ENCODE measurements around the gene EPAS1.

Gene EPAS1

DNA sequence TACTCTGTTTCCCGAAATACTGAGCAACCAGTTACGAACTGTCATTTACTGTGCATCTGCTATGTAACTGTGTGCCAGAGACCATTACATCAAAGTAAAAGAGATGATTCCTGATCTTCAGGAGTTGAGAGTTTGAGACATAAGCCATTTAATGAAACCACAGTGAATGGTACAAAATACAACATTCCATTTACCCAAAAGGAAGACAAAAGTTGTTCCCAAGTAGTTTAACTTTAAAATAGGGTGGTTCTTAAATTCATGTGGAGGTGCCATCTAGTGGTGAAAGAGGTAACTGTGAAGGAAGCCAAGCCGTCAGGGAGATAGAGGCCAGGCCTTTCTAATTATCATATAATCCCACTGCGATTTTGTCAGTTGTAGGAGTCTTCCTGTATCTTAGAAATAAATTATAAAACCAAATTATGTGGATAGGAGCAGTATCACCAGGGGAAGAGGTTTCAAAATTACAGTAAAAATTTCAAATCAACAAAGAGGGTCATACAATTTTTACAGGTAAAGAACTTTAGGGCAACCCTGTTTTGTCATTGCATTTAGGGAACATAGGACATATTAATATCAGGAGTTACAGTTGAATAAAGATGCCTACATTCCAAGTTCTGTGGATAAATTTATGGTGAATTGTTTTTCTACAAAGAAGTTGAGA is 67.7 kb downstream of the EPAS1 start:
- DNase-seq (ENCODE audit: low read depth in 3 of 3) = no peak

DNA sequence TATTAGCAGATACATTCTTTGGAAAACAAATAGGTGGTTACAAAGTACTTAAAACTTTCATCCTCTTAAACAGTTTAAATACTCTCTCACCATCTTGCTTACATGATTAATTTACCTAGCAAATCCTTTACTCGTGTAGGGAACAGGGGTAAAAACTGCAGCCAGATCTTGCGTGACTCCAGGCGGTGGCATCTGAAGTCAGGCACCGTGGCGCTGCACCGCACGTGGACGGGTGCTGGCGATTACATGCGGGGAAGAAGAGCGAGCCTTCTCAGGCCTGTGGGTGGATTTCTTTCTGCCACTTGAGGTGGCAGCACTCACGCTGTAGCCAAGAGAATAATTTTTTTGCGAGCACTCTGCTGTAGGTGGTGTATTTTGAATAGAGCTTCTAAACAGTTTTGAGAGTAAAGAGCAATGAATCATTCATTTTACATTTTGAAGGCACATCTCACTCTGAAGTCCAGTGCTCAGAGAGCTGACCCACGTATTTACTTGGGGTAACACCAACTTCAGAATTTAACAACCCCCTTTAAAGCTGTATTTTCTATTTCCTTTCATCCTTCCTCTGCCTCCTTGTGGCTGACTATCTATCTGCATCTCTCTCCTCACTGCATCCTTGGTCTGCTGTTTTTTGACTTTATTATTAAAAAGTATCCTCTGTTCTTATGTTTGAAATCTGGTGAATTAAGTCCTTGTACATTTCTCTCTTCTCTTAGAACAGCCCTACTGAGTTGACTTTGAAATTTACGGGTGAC is 68.9 kb downstream of the EPAS1 start:
- no peak for DNase-seq (ENCODE audit: low read depth in 3 of 3)

DNA sequence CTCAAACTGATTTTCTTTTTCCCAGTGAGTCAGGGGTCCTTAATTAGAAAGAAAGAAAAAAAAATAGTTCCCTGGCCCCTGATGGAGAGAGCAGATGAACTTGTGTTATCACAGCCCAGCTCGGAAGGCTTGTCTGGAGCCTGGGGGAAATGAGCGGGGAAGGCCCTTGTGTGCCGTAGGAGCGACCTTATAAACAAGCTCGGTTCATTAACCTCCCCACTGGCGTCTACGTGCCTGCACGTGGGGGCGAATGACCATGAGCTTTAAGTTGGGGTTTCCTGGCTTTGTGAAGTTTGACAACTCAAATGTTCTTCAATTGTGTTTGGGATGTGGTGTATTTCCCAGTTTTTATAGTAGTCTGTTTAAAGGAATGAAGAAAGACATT is 69.5 kb downstream of the EPAS1 start:
- DNase-seq (ENCODE audit: low read depth in 3 of 3) = no peak

DNA sequence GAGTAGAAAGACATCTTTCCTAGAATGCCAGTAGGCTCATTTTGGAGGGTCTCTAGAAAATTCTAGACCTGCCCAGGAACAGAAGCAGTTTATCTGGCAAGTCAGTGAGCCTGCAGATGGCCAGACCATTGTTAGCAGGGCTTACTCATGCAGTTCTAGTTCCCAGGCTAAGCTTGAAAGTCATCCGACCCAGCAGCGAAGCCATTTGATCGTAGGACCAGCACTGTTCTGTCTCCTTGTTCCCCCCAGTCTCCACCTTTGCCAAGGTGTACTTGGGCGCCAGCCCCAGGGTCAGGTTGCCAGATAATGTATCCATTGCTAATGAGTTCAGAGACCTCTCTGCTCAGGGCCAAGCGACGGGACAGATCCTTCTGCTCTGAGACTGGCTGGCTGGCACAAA is 70.1 kb downstream of the EPAS1 start:
- DNase-seq (ENCODE audit: low read depth in 3 of 3) = no peak

DNA sequence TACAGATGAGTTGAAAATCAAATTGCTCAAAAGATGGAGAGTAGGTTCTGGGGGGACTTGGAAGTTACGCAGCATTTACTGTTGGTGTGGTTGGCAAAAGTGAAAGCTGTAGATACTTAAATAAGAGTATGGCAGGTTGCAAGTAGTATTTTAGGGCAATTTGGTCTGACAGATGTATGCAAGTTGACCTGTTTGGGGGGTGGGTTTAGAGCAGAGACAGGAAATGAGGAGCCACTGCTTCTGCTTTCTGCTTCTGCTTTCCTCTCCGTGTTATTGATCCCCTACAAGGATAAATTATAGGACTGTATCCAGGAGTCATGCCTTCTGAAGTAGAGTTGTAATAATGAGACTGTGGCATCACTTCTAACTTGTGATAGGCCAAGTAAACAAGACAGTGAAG is 71.2 kb downstream of the EPAS1 start:
- no peak for DNase-seq (ENCODE audit: low read depth in 3 of 3)

DNA sequence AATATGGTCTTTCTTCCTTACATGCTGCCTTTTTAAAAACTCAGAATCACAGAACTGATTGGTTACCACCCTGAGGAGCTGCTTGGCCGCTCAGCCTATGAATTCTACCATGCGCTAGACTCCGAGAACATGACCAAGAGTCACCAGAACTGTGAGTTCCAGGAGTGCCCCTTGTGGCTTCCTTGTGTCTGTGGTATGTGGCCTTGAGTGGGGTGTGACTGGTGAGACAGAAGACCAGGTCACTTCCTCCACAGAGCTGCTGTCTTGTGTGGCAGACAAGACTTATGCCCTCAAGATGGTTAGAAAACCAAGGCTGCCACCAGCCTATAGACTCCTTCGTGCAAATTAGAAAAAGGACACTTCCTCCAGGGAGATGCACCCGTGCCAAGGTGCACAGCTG is 72.6 kb downstream of the EPAS1 start:
- DNase-seq (ENCODE audit: low read depth in 3 of 3) = no peak

DNA sequence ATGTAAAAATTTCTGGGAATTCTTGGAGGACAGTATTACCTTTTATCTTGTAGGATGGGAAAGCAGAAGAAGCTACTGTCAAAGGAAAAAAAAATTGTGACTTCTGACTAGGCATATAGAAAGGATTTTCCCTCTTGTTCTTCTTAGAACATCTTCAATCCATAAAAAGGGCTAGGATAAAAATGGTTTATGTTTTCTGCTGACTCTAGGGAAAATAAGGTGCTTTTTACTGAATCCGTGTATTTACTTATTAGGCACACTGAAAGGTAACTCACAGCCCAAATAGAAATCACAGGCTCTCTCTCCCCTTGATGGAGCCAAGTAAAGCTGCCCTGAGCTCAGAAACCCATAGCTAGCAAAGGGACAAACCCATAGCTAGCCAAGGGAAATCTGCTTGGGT is 74.6 kb downstream of the EPAS1 start:
- no peak for DNase-seq (ENCODE audit: low read depth in 3 of 3)

DNA sequence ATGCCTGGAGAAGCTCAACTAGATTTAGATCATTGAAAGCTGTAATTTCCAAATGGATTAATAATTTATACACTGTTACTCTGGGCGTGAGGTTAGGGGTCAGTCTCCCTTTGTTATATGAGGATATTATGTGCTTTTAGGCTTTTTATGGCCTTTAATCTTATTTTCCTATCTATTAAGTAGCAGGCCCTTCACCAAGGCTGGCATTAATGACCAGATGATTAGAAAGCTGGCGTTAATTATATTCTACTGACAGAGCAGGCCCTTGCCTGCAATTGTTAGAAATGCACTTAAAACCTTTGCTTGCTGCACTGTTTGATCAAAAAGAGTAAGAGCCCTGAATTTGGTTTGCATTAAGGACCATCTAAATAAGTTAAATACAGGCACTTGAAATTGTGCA is 75.3 kb downstream of the EPAS1 start:
- DNase-seq (ENCODE audit: low read depth in 3 of 3) = no peak

DNA sequence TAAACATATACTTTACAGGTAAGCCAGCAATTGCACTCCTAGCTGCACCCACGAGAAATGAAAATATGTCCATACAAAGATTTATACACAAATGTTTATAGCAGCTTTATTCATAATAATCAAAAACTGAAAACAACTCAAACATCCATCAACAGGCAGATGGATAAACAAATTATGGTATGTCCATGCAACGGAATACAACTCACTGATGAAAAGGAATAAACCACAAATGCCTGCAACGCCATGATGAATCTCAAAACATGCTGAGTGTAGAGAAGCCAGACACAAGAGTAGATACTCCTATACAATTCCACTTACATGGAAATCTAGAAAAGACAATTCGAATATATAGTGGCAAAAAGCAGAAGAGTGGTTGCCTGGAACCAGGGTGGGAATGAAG is 76.0 kb downstream of the EPAS1 start:
- no peak for DNase-seq (ENCODE audit: low read depth in 3 of 3)

DNA sequence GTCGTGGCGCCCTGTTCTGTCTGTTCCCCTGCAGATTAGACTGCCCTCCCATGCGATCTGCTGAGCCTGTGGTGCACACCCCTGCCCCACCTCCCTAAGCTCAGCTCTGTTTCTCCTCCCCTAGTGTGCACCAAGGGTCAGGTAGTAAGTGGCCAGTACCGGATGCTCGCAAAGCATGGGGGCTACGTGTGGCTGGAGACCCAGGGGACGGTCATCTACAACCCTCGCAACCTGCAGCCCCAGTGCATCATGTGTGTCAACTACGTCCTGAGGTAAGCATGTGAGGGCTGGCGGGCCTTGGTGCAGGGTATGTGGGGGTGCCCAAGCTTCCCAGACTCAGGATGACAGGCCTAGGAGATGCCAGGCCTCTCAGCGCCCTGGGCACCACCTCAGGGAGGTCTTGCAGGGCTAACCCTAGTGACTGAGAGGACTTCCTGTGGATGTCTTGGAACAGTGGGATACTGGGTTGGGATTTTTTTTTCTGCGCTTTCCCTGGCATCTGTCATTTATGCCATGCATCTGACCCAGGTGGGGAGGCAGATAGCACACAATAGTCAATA is 78.4 kb downstream of the EPAS1 start:
- DNase-seq (ENCODE audit: low read depth in 3 of 3) = no peak

DNA sequence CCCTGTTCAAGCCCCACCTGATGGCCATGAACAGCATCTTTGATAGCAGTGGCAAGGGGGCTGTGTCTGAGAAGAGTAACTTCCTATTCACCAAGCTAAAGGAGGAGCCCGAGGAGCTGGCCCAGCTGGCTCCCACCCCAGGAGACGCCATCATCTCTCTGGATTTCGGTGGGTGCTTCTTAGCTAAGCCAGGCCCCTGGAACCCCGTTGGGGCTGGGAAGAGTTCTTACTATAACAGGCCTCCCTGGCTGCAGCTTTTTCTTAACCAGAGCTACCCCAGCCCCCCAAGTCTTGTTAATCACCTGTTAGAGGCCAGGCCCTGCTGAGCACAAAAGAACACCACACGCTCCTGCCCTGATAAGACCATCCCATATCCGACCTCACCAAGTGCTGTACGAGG is 79.4 kb downstream of the EPAS1 start:
- DNase-seq (ENCODE audit: low read depth in 3 of 3) = no peak

DNA sequence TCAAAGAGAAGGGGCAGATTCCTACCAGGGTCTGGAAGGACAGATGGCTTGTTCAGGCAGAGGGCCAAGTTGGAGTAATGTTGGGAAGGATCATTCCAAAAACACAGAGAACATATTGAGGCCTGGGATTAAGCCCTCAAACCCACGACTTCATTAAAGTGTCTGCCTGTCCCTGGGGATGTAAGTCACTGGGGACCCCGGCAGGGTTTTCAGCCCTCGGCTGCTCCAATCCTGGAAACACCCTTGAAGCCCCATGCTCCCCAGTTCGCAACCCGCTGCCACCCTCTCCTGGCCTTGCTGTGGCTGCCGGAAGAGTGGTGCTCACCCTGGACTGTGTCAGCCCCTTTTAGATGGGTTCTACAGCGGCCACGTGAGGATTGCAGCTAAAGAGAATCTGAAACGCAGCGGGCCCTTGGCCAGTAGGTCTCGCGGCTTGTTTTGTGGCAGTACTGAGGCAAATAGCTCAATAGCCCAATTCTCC is 79.9 kb downstream of the EPAS1 start:
- DNase-seq (ENCODE audit: low read depth in 3 of 3) = no peak

DNA sequence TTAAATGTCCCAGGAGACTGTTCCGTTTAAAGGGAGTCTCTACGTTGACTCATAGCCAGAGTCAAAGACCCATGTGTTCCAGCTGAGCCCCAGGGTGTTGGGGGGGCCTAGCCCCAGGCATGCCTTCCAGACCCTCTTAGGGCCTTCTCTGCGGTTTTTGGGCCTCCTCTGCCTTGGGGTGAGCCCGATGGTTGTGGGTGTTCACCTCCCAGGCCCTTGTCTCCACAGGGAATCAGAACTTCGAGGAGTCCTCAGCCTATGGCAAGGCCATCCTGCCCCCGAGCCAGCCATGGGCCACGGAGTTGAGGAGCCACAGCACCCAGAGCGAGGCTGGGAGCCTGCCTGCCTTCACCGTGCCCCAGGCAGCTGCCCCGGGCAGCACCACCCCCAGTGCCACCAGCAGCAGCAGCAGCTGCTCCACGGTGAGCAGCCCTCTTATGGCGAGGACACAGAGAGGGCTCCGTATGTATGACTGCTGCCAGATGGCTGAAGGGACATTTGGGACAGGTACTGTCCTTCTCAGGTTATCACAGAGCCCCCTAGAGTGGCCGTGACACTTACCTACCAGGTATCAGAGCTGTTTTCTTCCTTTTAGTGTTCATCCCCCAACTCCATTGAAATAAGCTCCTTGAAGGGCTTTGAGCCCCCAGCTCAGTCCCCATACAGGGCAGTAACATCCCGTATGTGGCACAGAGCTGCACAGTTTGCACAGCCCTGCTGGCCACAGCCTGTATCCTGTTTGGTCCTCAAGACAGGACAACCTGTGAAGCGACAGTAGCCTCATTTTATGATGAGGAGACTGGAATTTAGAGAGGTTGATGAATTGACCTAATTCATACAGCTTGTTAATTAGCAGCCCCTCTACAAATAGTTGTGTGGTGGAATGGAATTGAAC is 80.7 kb downstream of the EPAS1 start:
- DNase-seq (ENCODE audit: low read depth in 3 of 3) = no peak

DNA sequence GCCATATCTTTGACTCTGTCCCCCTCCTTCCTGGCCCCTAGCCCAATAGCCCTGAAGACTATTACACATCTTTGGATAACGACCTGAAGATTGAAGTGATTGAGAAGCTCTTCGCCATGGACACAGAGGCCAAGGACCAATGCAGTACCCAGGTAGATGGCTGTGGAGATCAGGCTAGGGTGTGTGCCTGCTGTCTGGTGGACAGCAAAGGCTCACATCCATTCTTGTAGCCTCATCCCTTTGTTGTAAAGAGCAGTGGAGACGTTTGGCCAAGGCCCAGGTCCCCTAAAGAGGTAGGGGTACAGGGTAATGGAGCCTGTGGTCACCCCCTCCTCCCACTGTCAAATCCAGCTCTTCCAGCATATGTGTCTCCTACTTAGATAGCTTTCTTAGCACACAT is 81.4 kb downstream of the EPAS1 start:
- DNase-seq (ENCODE audit: low read depth in 3 of 3) = no peak

DNA sequence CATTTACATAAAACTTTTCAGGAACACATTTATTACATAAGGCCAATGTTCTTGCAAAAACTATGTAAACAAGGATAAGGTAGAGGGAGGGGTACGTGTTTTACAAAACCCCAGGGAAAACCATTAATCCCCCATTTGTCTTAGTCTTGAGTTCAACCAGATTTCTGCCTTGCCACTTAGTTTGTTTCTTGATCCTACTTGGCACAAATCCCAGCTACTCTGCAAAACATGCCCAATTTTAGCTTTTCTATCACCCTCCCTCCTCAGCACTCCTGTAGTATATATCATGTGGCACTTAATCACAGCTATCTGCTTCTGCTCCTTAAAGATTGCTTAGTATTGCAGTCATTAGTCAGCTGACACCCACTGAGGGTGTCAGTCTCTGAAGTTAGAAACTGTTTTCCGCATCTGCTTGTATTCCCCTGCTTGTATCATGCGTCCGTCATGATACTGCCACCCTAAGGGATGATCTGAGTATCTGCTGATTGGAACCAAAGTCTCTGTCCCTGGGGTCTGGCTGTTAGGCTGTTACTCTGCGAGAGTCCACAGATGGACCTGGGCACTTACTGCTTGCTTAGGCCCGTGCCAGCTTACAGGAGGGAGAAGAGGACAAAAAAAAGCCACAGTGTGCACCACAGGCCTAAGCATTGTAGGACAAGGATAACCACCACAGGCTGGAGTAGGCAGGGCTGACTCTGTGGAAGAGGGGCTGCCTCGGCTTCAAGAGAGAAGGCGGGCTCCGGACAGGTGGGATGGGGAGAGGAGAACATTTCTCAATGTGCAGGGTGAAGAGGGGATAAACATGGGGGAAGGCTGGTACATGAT is 82.2 kb downstream of the EPAS1 start:
- DNase-seq (ENCODE audit: low read depth in 3 of 3) = no peak

DNA sequence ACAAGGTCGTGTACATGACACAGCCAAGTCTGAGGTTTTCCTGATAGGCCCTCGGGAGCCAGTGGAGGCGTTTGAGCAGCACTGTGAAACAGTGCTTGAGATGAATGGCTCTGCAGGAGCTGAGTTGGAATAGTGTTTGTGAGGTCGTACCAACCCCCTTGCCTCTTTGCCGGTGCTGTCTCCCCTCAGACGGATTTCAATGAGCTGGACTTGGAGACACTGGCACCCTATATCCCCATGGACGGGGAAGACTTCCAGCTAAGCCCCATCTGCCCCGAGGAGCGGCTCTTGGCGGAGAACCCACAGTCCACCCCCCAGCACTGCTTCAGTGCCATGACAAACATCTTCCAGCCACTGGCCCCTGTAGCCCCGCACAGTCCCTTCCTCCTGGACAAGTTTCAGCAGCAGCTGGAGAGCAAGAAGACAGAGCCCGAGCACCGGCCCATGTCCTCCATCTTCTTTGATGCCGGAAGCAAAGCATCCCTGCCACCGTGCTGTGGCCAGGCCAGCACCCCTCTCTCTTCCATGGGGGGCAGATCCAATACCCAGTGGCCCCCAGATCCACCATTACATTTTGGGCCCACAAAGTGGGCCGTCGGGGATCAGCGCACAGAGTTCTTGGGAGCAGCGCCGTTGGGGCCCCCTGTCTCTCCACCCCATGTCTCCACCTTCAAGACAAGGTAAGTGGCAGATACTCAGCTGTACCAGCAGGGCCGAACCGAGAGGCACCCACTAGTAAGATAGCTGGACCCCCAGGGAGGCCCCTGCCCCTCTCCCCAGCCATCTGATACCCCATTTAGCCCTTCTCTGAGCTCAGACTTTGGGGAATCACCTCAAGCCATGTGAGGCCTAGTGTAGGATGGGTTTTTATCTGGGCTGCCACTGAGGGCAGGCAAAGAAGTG is 83.1 kb downstream of the EPAS1 start:
- DNase-seq (ENCODE audit: low read depth in 3 of 3) = no peak

DNA sequence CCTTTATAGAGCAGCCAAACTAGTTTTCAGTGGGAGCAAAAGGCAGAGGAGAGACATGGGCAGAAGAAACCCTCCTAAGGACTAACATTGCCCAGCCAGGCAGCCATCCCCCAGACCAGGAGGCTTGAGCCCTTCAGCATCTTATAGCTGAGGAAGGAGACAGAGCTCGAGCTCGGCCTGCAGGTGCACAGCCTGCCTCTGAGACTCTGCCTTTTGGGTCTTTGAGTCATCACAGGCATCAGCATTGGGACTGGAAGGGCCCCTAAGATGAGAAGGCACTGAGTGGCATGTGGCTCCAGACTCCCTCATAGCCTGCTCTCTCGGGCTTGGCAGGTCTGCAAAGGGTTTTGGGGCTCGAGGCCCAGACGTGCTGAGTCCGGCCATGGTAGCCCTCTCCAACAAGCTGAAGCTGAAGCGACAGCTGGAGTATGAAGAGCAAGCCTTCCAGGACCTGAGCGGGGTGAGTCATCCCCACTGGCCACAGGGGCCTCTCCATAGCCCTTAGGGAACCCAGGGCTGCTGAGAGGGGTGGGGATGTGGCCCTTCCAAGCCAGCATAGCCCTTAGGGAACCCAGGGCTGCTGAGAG is 84.1 kb downstream of the EPAS1 start:
- no peak for DNase-seq (ENCODE audit: low read depth in 3 of 3)

DNA sequence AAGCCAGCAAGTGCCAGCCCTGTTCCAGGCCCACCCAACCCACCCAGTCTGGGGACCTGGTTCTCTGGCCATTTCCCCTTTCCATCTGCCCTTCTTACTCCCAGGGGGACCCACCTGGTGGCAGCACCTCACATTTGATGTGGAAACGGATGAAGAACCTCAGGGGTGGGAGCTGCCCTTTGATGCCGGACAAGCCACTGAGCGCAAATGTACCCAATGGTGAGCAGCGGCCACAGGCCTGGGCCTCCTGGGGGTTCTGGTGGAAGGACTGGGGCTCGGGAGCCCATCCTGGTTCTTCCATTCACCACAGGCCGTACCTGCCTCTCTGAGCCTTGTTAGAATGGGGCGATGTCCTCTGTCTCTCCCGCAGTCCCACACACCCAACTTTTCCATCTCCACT is 84.7 kb downstream of the EPAS1 start:
- no peak for DNase-seq (ENCODE audit: low read depth in 3 of 3)

DNA sequence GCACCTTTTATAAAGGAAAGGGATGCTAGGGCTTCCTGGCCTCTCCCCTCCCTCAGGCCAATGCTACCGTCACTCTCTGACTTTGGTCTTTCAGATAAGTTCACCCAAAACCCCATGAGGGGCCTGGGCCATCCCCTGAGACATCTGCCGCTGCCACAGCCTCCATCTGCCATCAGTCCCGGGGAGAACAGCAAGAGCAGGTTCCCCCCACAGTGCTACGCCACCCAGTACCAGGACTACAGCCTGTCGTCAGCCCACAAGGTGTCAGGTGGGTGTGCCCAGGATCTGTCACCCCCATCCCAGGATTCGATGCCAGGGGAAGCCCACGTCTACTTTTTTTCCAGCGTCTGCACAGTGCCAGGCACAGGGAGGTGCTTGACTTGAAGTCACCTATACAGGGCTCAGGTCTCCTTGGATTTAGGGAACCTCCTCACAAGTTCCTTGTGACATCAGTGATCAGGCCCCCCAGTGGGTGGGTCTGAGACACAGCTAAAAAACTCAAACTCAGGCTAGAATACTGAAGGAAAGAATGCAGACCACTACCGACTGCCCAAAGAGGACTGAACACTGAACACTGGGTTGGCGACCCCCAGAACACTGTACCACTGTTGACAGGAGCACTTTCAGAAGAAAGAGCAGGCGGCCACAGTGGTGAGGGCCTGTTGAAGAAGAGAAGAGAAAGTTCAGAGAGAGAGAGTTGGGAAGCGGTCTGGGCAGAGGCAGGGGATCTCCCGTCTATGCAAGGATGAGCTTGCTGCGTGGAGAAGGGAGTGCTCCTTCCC is 85.3 kb downstream of the EPAS1 start:
- DNase-seq (ENCODE audit: low read depth in 3 of 3) = no peak
